Measurements from ENCODE around the gene ADA.

Gene ADA

DNA sequence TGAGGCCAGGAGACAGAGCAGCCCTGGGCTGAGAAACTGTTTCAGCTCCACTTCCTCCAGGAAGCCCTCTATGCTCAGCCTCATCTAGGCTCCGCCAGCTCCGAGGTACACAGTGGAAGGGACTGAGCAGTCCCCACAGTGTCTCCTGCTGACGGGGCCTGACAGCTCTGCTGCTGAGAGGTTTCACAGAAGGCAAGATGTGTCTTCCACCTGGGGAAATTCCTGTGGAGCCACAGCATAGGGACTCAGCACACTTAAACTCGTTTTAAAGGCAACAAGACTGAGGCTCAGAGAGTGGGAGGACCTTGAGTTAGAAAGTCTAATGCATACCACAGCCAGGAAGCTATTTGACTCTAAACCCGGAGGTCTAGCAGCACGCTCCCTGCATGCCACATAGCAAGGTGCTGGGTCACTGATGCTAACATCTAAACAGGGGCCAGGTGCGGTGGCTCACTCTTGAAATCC is 6.8 kb downstream of the ADA start:
- TF ChIP-seq, protein P1, sequence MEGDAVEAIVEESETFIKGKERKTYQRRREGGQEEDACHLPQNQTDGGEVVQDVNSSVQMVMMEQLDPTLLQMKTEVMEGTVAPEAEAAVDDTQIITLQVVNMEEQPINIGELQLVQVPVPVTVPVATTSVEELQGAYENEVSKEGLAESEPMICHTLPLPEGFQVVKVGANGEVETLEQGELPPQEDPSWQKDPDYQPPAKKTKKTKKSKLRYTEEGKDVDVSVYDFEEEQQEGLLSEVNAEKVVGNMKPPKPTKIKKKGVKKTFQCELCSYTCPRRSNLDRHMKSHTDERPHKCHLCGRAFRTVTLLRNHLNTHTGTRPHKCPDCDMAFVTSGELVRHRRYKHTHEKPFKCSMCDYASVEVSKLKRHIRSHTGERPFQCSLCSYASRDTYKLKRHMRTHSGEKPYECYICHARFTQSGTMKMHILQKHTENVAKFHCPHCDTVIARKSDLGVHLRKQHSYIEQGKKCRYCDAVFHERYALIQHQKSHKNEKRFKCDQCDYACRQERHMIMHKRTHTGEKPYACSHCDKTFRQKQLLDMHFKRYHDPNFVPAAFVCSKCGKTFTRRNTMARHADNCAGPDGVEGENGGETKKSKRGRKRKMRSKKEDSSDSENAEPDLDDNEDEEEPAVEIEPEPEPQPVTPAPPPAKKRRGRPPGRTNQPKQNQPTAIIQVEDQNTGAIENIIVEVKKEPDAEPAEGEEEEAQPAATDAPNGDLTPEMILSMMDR (IDR thresholded peaks at IDR 0.05): no peak

DNA sequence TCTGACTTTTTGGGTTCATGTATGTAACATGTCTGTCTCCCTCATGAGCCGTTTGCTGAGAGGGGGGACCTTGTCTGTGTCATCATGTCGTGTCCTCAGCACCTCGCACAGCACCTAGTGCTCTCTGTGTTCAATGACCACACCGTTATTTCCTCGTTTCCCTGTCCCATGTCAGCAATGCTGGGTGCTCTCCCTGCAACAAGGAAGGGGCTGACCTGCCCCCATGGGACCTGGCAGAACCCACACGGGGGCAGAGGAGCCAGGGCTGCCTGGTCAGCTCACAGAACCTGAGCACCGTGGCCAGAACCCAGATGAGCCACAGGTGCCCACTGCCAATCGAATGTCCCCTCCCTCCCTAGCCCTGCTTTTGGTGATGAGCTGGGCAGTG is 7.3 kb downstream of the ADA start:
- TF ChIP-seq, protein P1 (IDR thresholded peaks at IDR 0.05): no peak

DNA sequence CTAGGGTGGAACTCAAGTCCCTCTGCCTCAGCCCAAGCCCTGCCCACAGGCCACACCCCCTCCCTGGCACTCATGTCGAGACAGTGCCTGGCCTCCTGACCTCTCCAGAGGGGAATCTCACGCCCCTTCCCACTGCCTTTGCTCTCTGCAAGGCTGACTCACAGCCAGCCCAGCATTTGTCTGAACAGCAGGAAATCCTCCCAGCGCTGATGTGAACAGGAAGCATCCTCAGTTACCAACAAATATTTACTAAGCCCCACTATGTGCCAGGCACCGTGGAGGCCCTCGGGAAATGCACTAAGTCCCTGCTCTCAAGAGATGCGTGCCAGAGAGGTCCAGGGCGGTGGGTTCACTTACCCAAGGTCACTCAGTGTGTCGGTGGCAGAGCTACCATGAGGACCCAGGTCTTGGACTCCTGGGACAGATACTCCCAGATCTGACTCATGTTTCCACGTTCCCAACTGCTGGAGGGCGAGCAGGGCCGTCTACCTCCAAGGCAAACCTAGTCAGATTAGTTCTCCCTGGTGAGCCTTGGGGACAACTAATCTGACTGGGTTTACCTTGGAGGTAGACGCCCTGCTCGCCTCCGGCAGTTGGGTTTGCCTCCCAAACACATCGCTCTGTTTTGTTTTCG is 7.8 kb downstream of the ADA start:
- TF ChIP-seq, protein P1 (IDR thresholded peaks at IDR 0.05): no peak

DNA sequence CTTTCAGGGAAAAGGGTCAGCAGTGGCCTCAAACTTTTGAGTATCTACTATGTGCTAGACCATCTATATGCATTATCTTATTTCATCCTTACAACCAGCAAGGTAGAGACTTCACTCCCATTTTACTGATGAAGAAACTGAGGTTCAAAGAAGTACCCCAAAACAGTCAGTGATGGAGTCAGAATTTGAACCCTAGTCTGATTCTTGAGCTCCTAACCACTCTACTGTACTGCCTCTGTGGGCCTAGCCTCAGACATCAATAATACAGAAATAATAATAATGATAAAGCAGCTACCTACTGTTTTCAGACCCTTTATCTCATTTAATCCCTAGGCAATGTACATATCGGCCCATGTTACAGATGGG is 8.4 kb downstream of the ADA start:
- TF ChIP-seq, protein P1 (IDR thresholded peaks at IDR 0.05): no peak

DNA sequence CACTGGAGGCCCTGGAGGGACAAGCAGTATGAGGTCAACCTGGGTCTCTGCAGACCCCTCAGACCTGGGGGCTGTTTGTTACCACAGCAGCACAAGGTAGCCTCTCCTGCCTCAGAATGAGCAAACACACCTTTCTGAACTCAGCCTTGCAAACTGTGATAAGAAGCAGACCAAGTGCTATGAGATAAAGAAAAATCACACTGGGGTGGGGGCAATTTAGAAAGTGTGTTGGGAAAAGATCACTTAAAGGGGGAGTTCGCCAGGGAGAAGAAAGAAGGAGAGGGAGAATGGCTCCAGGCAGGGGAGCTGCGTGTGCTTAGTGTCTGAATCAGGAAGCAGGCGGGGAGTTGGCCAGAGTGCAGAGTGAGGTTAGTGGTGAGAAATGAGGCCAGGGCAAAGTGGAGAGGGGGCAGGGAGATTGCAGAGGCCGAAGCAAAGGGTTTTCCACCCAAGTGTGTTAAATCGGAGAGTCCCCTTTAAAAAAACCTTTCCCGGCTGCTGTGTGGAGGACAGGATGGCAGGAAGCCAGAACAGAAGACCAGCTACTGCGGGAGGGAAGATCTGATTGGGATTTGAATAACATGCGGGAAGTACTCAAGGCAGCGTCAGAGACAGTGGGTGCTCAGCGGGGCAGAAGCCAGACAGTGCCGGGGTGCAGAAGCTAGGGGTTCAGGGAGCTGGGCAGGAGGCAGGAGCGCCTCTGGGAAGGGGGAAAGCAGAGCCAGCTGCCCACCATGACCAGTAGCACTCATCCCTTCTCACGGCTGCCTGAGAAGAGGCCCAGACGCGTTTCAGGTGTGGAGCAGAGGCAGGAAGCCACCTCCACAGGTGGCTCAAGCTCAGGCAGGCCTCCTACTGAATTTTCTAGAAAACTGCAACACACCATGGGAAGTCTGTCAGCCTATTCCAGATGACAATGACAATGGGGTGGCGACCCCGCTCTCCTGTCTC is 9.0 kb downstream of the ADA start:
- TF ChIP-seq, protein P1 (IDR thresholded peaks at IDR 0.05): no peak

DNA sequence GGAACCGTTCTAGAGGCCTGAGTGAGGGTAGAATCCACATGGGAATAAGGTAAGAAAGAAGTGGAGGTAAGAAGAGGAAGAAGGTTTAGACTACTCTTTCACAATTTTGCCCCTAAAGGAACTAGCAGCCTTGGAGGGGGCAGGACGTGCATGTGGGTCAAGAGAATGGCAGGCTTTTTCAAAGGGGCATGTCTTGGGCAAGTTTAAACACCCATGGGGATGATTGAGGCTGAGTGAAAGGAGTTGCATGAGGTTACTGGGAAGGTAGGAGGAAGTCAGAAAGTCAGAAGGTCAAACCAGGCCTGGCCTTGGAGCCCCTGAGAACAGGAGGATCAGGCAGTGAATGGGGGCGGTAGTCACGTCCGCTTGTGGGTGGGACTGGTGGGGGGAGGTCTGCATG is 10.2 kb downstream of the ADA start:
- TF ChIP-seq, protein P1 (IDR thresholded peaks at IDR 0.05): no peak

DNA sequence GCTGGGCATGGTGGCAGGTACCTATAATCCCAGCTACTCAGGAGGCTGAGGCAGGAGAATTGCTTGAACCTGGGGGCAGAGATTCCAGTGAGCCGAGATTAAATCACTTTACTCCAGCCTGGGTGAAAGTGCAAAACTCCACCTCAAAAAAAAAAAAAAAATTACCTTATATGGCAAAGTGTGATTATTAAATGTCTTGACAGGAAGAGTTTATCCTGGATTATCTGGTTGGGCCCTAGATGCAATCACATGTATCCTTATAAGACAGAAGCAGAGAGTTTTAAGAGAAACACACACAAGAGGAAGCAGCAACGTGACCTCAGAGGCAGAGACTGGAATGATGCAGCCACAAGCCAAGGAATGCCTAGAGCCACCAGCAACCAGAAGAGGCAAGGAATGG is 11.0 kb downstream of the ADA start:
- TF ChIP-seq, protein P1 (IDR thresholded peaks at IDR 0.05): no peak
